ENCODE measurements around the gene TMEM132A.

Gene TMEM132A

DNA sequence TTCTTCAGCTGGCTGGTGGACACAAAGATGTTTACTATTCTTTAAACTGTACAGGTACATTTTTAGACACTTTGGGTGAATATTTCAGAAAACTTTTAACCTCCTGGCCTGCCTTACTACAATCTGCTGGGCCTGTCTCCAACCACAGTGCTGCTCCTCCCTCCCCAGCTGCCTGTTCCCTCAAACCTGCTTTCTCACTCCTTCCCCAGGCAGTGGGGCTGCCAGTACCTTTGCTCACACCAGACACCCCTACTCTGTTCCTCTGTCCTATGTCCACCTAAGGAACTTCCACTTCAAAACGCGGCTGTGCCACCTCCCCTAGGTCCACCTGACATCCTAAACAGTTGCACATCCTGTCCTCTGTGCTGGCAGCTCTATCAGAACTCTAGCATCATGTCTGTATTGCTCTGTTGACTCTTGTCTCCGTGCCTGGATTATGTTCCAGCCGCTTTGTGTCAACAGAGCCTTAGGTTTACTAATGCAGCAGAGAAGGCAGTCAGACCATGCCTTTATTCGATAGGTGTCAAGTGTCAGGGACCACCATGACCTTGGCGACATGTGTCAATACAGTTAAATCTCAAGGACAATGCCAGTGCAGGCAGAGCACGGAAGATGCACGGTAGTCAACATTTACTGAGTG is 43.5 kb upstream of the TMEM132A start:
- no peak for DNase-seq (ENCODE audit: low read depth)
- TF ChIP-seq, protein P1, sequence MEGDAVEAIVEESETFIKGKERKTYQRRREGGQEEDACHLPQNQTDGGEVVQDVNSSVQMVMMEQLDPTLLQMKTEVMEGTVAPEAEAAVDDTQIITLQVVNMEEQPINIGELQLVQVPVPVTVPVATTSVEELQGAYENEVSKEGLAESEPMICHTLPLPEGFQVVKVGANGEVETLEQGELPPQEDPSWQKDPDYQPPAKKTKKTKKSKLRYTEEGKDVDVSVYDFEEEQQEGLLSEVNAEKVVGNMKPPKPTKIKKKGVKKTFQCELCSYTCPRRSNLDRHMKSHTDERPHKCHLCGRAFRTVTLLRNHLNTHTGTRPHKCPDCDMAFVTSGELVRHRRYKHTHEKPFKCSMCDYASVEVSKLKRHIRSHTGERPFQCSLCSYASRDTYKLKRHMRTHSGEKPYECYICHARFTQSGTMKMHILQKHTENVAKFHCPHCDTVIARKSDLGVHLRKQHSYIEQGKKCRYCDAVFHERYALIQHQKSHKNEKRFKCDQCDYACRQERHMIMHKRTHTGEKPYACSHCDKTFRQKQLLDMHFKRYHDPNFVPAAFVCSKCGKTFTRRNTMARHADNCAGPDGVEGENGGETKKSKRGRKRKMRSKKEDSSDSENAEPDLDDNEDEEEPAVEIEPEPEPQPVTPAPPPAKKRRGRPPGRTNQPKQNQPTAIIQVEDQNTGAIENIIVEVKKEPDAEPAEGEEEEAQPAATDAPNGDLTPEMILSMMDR (IDR thresholded peaks at IDR 0.05; ENCODE audit: insufficient read depth, low read depth, low read length, missing control alignments) = no peak
- no peak overlapping the region for H3K4me3 ChIP-seq (ENCODE audit: low read length)

DNA sequence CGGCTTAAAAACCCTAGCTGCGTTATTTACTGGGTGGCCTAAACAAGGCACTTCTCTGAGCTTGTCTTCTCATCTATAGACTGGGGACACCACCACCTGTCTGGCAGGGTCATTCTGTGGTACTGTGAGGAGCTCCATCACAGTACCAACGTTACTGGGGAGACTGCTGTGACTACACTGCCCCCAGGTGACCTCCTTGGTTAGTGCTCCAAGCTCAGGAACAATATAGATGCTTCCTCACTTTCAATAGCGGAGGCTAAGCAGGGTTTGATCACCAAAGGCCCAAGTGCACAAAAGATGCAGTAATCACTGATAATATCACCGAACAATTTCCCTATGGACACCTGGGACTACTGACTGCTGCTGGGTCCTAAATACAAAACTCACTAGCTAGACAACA is 36.7 kb upstream of the TMEM132A start:
- peak; percentile 61 for DNase-seq (ENCODE audit: low read depth)
- no peak overlapping the region for H3K4me3 ChIP-seq (ENCODE audit: low read length)
- TF ChIP-seq, protein P1 (IDR thresholded peaks at IDR 0.05; ENCODE audit: insufficient read depth, low read depth, low read length, missing control alignments) = peak; percentile 48

GRCh38 chr11:60889869-60890311 is 34.4 kb upstream of the TMEM132A start:
- no peak overlapping the region for H3K4me3 ChIP-seq (ENCODE audit: low read length)
- TF ChIP-seq, protein P1 (IDR thresholded peaks at IDR 0.05; ENCODE audit: insufficient read depth, low read depth, low read length, missing control alignments) = no peak
- no peak for DNase-seq (ENCODE audit: low read depth)

GRCh38 chr11:60890696-60891095 is 33.6 kb upstream of the TMEM132A start:
- no peak overlapping the region for H3K4me3 ChIP-seq (ENCODE audit: low read length)

GRCh38 chr11:60891103-60891741 is 33.0 kb upstream of the TMEM132A start:
- DNase-seq (ENCODE audit: low read depth) = no peak
- TF ChIP-seq, protein P1 (IDR thresholded peaks at IDR 0.05; ENCODE audit: insufficient read depth, low read depth, low read length, missing control alignments) = no peak
- no peak overlapping the region for H3K4me3 ChIP-seq (ENCODE audit: low read length)

More at GRCh38 chr11:60890696-60891095, 33.6 kb upstream of the TMEM132A start:
- DNase-seq (ENCODE audit: low read depth) = no peak
- TF ChIP-seq, protein P1 (IDR thresholded peaks at IDR 0.05; ENCODE audit: insufficient read depth, low read depth, low read length, missing control alignments) = no peak

- H3K4me3 ChIP-seq (ENCODE audit: low read length) = no peak overlapping the region
- DNase-seq (ENCODE audit: low read depth) = no peak
- TF ChIP-seq, protein P1 (IDR thresholded peaks at IDR 0.05; ENCODE audit: insufficient read depth, low read depth, low read length, missing control alignments) = no peak
Observed at GRCh38 chr11:60895687-60896086, 28.6 kb upstream of the TMEM132A start.

All from epithelial cell of esophagus (primary cell).